K562 (cell line): ENCODE results near the gene RBFOX2. TPM values are rescaled to one million over a fixed set of nuclear protein-coding genes. Genes with fewer than 3 reads are reported as not detected.

Experiments
- ATAC-seq: fragments of 200-7000 bp; cut with Tn5 transposase; 3 replicates; pipeline ENCODE4 v1.9.1; 2020; ENCODE audit warnings: moderate library complexity
- BruUV-seq: library from RNA; stranded (reverse); fragments of 400-500 nt; replicated peaks from 2 replicates; lab custom pipeline; 2021; lab: Mats Ljungman, UMichigan
- CTCF ChIA-PET: fragments of 300-600 bp; formaldehyde crosslinking; extraction: SDS; loops from one replicate; lab custom pipeline; 2021; ENCODE audit warnings: low intra/inter-chr PET ratio; lab: Yijun Ruan, JAX
- POLR2A ChIA-PET: fragments of 300-600, 350-650 bp; sonication (Branson Sonifier 250); formaldehyde crosslinking; extraction: SDS; loops from one replicate; lab custom pipeline; 2021; ENCODE audit warnings: antibody characterized with exemption, inconsistent platforms; lab: Yijun Ruan, JAX
- DNase-seq, 4 experiments: peaks; one replicate each; pipeline versions ENCODE4 v3.0.0 to v3.0.0-alpha.2; 2011 to 2018; ENCODE audit warnings: low spot score in 3 of 4, mixed read lengths in 3 of 4; ENCODE audit errors: extremely low read depth in 1 of 4
- FAIRE-seq: peaks from 2 replicates; lab custom pipeline; 2011; peaks lifted over from hg19 to GRCh38; lab: Jason Lieb, UNC
- H2AFZ ChIP-seq: 2 replicates; pipeline ENCODE4 v1.6.0; 2011; ENCODE audit warnings: low read depth, low read length, control low read depth, inconsistent platforms
- H3K27ac ChIP-seq: fragments of 200-600 bp; 3 replicates; pipeline ENCODE4 v1.8.0; 2011; ENCODE audit warnings: low read depth, mild to moderate bottlenecking, control low read depth, inconsistent platforms, low read length, moderate library complexity, mixed read lengths; ENCODE audit errors: extremely low read depth
- H3K27me3 ChIP-seq, 2 experiments: fragments of 300-600 bp in 1 of 2; 2 replicates in 1 of 2; 3 replicates in 1 of 2; pipeline versions ENCODE4 v1.6.0 to v1.8.0; 2011; ENCODE audit warnings: inconsistent platforms in 2 of 2, low read length in 2 of 2, mild to moderate bottlenecking in 1 of 2, mixed read lengths in 1 of 2, moderate library complexity in 1 of 2; ENCODE audit not compliant: control insufficient read depth in 2 of 2, insufficient read depth in 2 of 2
- H3K36me3 ChIP-seq: fragments of 300-600 bp; 3 replicates; pipeline ENCODE4 v1.8.0; 2011; ENCODE audit warnings: mild to moderate bottlenecking, low read length, inconsistent platforms; ENCODE audit not compliant: control insufficient read depth, insufficient read depth
- H3K4me1 ChIP-seq, 2 experiments: fragments of 200-600 bp in 1 of 2; replicated peaks in 1 of 2; 2 replicates in 1 of 2; 3 replicates in 1 of 2; pipeline versions ENCODE4 v1.5.1 to v1.8.0; 2011; ENCODE audit warnings: inconsistent platforms in 2 of 2, low read length in 2 of 2, mild to moderate bottlenecking in 1 of 2, mixed read lengths in 1 of 2, moderate library complexity in 1 of 2; ENCODE audit not compliant: control insufficient read depth in 2 of 2, insufficient read depth in 2 of 2
- H3K4me2 ChIP-seq: 2 replicates; pipeline ENCODE4 v1.6.1; 2011; ENCODE audit warnings: low read length, control low read depth, inconsistent platforms, mixed read lengths; ENCODE audit not compliant: insufficient read depth
- H3K4me3 ChIP-seq: fragments of 200-600 bp; sonication (generic), shearing (Covaris generic); 2 replicates; pipeline ENCODE4 v1.5.1; 2016; ENCODE audit warnings: control low read depth, inconsistent platforms
- H3K79me2 ChIP-seq: fragments of 200-600 bp; 3 replicates; pipeline ENCODE4 v1.8.0; 2011; ENCODE audit warnings: low read length, inconsistent platforms; ENCODE audit not compliant: control insufficient read depth, insufficient read depth
- H3K9ac ChIP-seq, 2 experiments: 2 replicates each; pipeline versions ENCODE4 v1.6.0 to v1.6.1; 2011; ENCODE audit warnings: low read depth in 2 of 2, low read length in 2 of 2, control low read depth in 1 of 2, inconsistent platforms in 1 of 2, mild to moderate bottlenecking in 1 of 2, mixed read lengths in 1 of 2; ENCODE audit not compliant: insufficient read depth in 1 of 2
- H3K9me1 ChIP-seq: one replicate; pipeline ENCODE4 v1.6.0; 2011; ENCODE audit warnings: inconsistent platforms, mild to moderate bottlenecking, low read length, moderate library complexity; ENCODE audit not compliant: control insufficient read depth, insufficient read depth
- H3K9me3 ChIP-seq: replicated peaks from 2 replicates; pipeline ENCODE4 v1.5.1; 2011; ENCODE audit warnings: low read depth, low read length, inconsistent platforms; ENCODE audit not compliant: control insufficient read depth, insufficient read depth
- H4K20me1 ChIP-seq: replicated peaks from 2 replicates; pipeline ENCODE4 v1.6.1; 2011; ENCODE audit warnings: low read length, inconsistent platforms, mixed read lengths; ENCODE audit not compliant: control insufficient read depth, insufficient read depth
- DACH1 ChIP-seq: fragments of 450-650 bp; IDR thresholded peaks from 2 replicates; pipeline ENCODE4 v1.6.1; 2018; ENCODE audit not compliant: partially characterized antibody
- DIDO1 ChIP-seq: fragments of 450-650 bp; IDR thresholded peaks from 2 replicates; pipeline ENCODE4 v1.6.1; 2016; ENCODE audit warnings: low read depth, missing biosample characterization, missing genetic modification characterization
- E2F4 ChIP-seq: sonication (generic); formaldehyde crosslinking; IDR thresholded peaks from 2 replicates; pipeline ENCODE4 v1.8.0; 2022; ENCODE audit warnings: mild to moderate bottlenecking, low read depth, missing genetic modification reagents
- ESRRA ChIP-seq: fragments of 450-650 bp; IDR thresholded peaks from 2 replicates; pipeline ENCODE4 v1.6.1; 2014; ENCODE audit warnings: low read depth, mild to moderate bottlenecking, moderate library complexity, borderline replicate concordance
- FOXK1 ChIP-seq: sonication (generic); formaldehyde crosslinking; IDR thresholded peaks from 2 replicates; pipeline ENCODE4 v1.8.0; 2022; ENCODE audit warnings: missing genetic modification reagents, mild to moderate bottlenecking, borderline replicate concordance
- GABPB1 ChIP-seq: sonication (generic); formaldehyde crosslinking; IDR thresholded peaks from 2 replicates; pipeline ENCODE4 v1.8.0; 2022; ENCODE audit warnings: mild to moderate bottlenecking, missing genetic modification reagents
- MAFF ChIP-seq: IDR thresholded peaks from 2 replicates; pipeline ENCODE4 v1.6.1; 2012; ENCODE audit warnings: low read length, improper control_type of control experiment
- NEUROD1 ChIP-seq: fragments of 150-350 bp; IDR thresholded peaks from 2 replicates; pipeline ENCODE4 v1.6.1; 2014; ENCODE audit warnings: borderline replicate concordance, low read length, low read depth; ENCODE audit not compliant: partially characterized antibody
- SRF ChIP-seq, 2 experiments: fragments of 250-450, 450-650 bp in 1 of 2; sonication (Bioruptor Pico) in 1 of 2; sonication (generic) in 1 of 2; formaldehyde crosslinking; IDR thresholded peaks; 2 replicates each; pipeline versions ENCODE4 v1.5.0 to v1.5.1; 2020 to 2022; ENCODE audit warnings: mild to moderate bottlenecking in 1 of 2, missing genetic modification reagents in 1 of 2
- ZBTB1 ChIP-seq: sonication (generic); formaldehyde crosslinking; IDR thresholded peaks from 2 replicates; pipeline ENCODE4 v1.8.1; 2023; ENCODE audit warnings: missing genetic modification reagents, low read depth, mild to moderate bottlenecking, borderline replicate concordance
- ZNF511 ChIP-seq: sonication (generic); formaldehyde crosslinking; IDR thresholded peaks from 2 replicates; pipeline ENCODE4 v1.8.0; 2022; ENCODE audit warnings: mild to moderate bottlenecking, missing genetic modification reagents
- WGBS: fragments of 100-300 bp; shearing (Covaris generic); methylation state at CpG from one replicate; pipeline ENCODE4 v1.1.6; 2016; ENCODE audit warnings: low coverage, mixed read lengths; ENCODE audit not compliant: insufficient coverage; ENCODE audit errors: missing lambda C conversion rate; 5-methylcytosine and 5-hydroxymethylcytosine counted together
- in situ Hi-C: fragments of 300-500 bp; cut with MboI; formaldehyde crosslinking; loops from 4 replicates; pipeline ENCODE4 v1.15.0; 2018; ENCODE audit warnings: inconsistent platforms, mixed read lengths
- intact Hi-C: fragments of 100-400 bp; cut with micrococcal nuclease; formaldehyde crosslinking; loops from 2 replicates; pipeline ENCODE4 v1.14.2; 2022
- polyA plus RNA-seq, 8 experiments: library from polyadenylated mRNA; depleted of rRNA in 4 of 8; stranded (reverse) in 5 of 8; unstranded in 3 of 8; fragments of >200 nt; fragmentation: Nextera tagmentation in 2 of 8; fragmentation: Illumina TruSeq in 1 of 8; extraction: Ambion mirVana in 2 of 8; extraction: Trizol in 1 of 8; gene quantifications; 2 replicates each; pipeline versions ENCODE4 v1.2.1 to v1.2.3, GENCODE V29; 2011 to 2014; ENCODE audit warnings: inconsistent platforms in 1 of 8, missing spikeins in 1 of 8
- total RNA-seq, 7 experiments: library from RNA; depleted of rRNA in 6 of 7; stranded (reverse); fragments of >200 nt in 6 of 7; fragmentation: Illumina TruSeq in 2 of 7; extraction: Trizol in 2 of 7; gene quantifications; 2 replicates each; pipeline versions ENCODE4 v1.2.1 to v1.2.3, GENCODE V29; 2011 to 2021; ENCODE audit warnings: low replicate concordance in 1 of 7

Gene RBFOX2
- total and polyA plus RNA-seq, 9 of the 15 experiments (the other 6 are each of a cell fraction or from before 2014, with no cell fraction given), result 5.8 to 24.8 (median 14.2) TPM

- no peak for TF ChIP-seq ZNF511
- no peak for TF ChIP-seq E2F4 (CRISPR knock-in tag)
Observed at GRCh38 chr22:35891442-35891841, 137.2 kb downstream of the RBFOX2 start (continued).

GRCh38 chr22:35889071-35889470, 139.6 kb downstream of the RBFOX2 start:
- no peak overlapping the region for H2AFZ ChIP-seq
- ChIA-PET CTCF (no interaction called here), POLR2A (no interaction called here)
- no peak overlapping the region for H3K9ac ChIP-seq
- ATAC-seq, result no peak
- TF ChIP-seq FOXK1 (CRISPR knock-in tag) (no peak), ZBTB1 (CRISPR knock-in tag) (no peak), DACH1 (no peak), NEUROD1 (no peak), ESRRA (no peak), GABPB1 (CRISPR knock-in tag) (no peak), SRF (CRISPR knock-in tag; IDR thresholded peaks at IDR 0.05) (no peak), MAFF (no peak), DIDO1 (no peak)
- H3K4me2 ChIP-seq, result no peak overlapping the region
- no peaks in the 10 kb centered on the region for H3K9me3 ChIP-seq
- in situ Hi-C loops (no loop called here), intact Hi-C loops (no loop called here)
- 97% methylated on average over 3 of the region's 4 CpGs for WGBS
- FAIRE-seq, result no peak
- H3K9me1 ChIP-seq, result no peaks in the 10 kb centered on the region
- H3K4me1 ChIP-seq, result peaks cover 0 to 8% of the 10 kb centered on the region in 2 experiments; a peak in 3 of 5 replicates
- no TSS peak for BruUV-seq
- H3K79me2 ChIP-seq, result no peaks in the 10 kb centered on the region; the same call in 2 of the 3 replicates
- no peak for DNase-seq
- no peaks in the 10 kb centered on the region for H3K27me3 ChIP-seq
- H3K27ac ChIP-seq, result no peak overlapping the region
- no peaks in the 10 kb centered on the region for H4K20me1 ChIP-seq
- H3K36me3 ChIP-seq, result no peaks in the 10 kb centered on the region
- H3K4me3 ChIP-seq, result no peak overlapping the region
